K562 (cell line): ENCODE measurements around the gene ANO4. TPM values are rescaled to one million over a fixed set of nuclear protein-coding genes. Genes with fewer than 3 reads are reported as not detected.

Experiments used
- ATAC-seq: fragments of 200-7000 bp; cut with Tn5 transposase; 3 replicates; pipeline ENCODE4 v1.9.1; 2020; ENCODE audit warnings: moderate library complexity
- BruUV-seq: library from RNA; stranded (reverse); fragments of 400-500 nt; replicated peaks from 2 replicates; lab custom pipeline; 2021; lab: Mats Ljungman, UMichigan
- CTCF ChIA-PET: fragments of 300-600 bp; formaldehyde crosslinking; extraction: SDS; loops from one replicate; lab custom pipeline; 2021; ENCODE audit warnings: low intra/inter-chr PET ratio; lab: Yijun Ruan, JAX
- POLR2A ChIA-PET: fragments of 300-600, 350-650 bp; sonication (Branson Sonifier 250); formaldehyde crosslinking; extraction: SDS; loops from one replicate; lab custom pipeline; 2021; ENCODE audit warnings: antibody characterized with exemption, inconsistent platforms; lab: Yijun Ruan, JAX
- DNase-seq, 4 experiments: peaks; one replicate each; pipeline versions ENCODE4 v3.0.0 to v3.0.0-alpha.2; 2011 to 2018; ENCODE audit warnings: low spot score in 3 of 4, mixed read lengths in 3 of 4; ENCODE audit errors: extremely low read depth in 1 of 4
- FAIRE-seq: peaks from 2 replicates; lab custom pipeline; 2011; peaks lifted over from hg19 to GRCh38; lab: Jason Lieb, UNC
- H2AFZ ChIP-seq: 2 replicates; pipeline ENCODE4 v1.6.0; 2011; ENCODE audit warnings: low read depth, low read length, control low read depth, inconsistent platforms
- H3K27ac ChIP-seq: fragments of 200-600 bp; 3 replicates; pipeline ENCODE4 v1.8.0; 2011; ENCODE audit warnings: low read depth, mild to moderate bottlenecking, control low read depth, inconsistent platforms, low read length, moderate library complexity, mixed read lengths; ENCODE audit errors: extremely low read depth
- H3K27me3 ChIP-seq, 2 experiments: fragments of 300-600 bp in 1 of 2; 2 replicates in 1 of 2; 3 replicates in 1 of 2; pipeline versions ENCODE4 v1.6.0 to v1.8.0; 2011; ENCODE audit warnings: inconsistent platforms in 2 of 2, low read length in 2 of 2, mild to moderate bottlenecking in 1 of 2, mixed read lengths in 1 of 2, moderate library complexity in 1 of 2; ENCODE audit not compliant: control insufficient read depth in 2 of 2, insufficient read depth in 2 of 2
- H3K36me3 ChIP-seq: fragments of 300-600 bp; 3 replicates; pipeline ENCODE4 v1.8.0; 2011; ENCODE audit warnings: mild to moderate bottlenecking, low read length, inconsistent platforms; ENCODE audit not compliant: control insufficient read depth, insufficient read depth
- H3K4me1 ChIP-seq, 2 experiments: fragments of 200-600 bp in 1 of 2; replicated peaks in 1 of 2; 2 replicates in 1 of 2; 3 replicates in 1 of 2; pipeline versions ENCODE4 v1.5.1 to v1.8.0; 2011; ENCODE audit warnings: inconsistent platforms in 2 of 2, low read length in 2 of 2, mild to moderate bottlenecking in 1 of 2, mixed read lengths in 1 of 2, moderate library complexity in 1 of 2; ENCODE audit not compliant: control insufficient read depth in 2 of 2, insufficient read depth in 2 of 2
- H3K4me2 ChIP-seq: 2 replicates; pipeline ENCODE4 v1.6.1; 2011; ENCODE audit warnings: low read length, control low read depth, inconsistent platforms, mixed read lengths; ENCODE audit not compliant: insufficient read depth
- H3K4me3 ChIP-seq: fragments of 200-600 bp; sonication (generic), shearing (Covaris generic); 2 replicates; pipeline ENCODE4 v1.5.1; 2016; ENCODE audit warnings: control low read depth, inconsistent platforms
- H3K79me2 ChIP-seq: fragments of 200-600 bp; 3 replicates; pipeline ENCODE4 v1.8.0; 2011; ENCODE audit warnings: low read length, inconsistent platforms; ENCODE audit not compliant: control insufficient read depth, insufficient read depth
- H3K9ac ChIP-seq, 2 experiments: 2 replicates each; pipeline versions ENCODE4 v1.6.0 to v1.6.1; 2011; ENCODE audit warnings: low read depth in 2 of 2, low read length in 2 of 2, control low read depth in 1 of 2, inconsistent platforms in 1 of 2, mild to moderate bottlenecking in 1 of 2, mixed read lengths in 1 of 2; ENCODE audit not compliant: insufficient read depth in 1 of 2
- H3K9me1 ChIP-seq: one replicate; pipeline ENCODE4 v1.6.0; 2011; ENCODE audit warnings: inconsistent platforms, mild to moderate bottlenecking, low read length, moderate library complexity; ENCODE audit not compliant: control insufficient read depth, insufficient read depth
- H3K9me3 ChIP-seq: replicated peaks from 2 replicates; pipeline ENCODE4 v1.5.1; 2011; ENCODE audit warnings: low read depth, low read length, inconsistent platforms; ENCODE audit not compliant: control insufficient read depth, insufficient read depth
- H4K20me1 ChIP-seq: replicated peaks from 2 replicates; pipeline ENCODE4 v1.6.1; 2011; ENCODE audit warnings: low read length, inconsistent platforms, mixed read lengths; ENCODE audit not compliant: control insufficient read depth, insufficient read depth
- ATF7 ChIP-seq: fragments of 450-650 bp; IDR thresholded peaks from 2 replicates; pipeline ENCODE4 v1.7.1; 2014; ENCODE audit warnings: mild to moderate bottlenecking, moderate library complexity
- CREB3 ChIP-seq: fragments of 450-650 bp; conservative IDR thresholded peaks from 2 replicates; pipeline ENCODE4 v1.6.1; 2016; ENCODE audit warnings: missing genetic modification characterization, low read depth, mild to moderate bottlenecking, missing compliant biosample characterization, moderate library complexity
- HDAC1 ChIP-seq, 2 experiments: fragments of 450-650 bp; IDR thresholded peaks; 2 replicates each; pipeline ENCODE4 v1.6.1; 2016 to 2017; ENCODE audit warnings: inconsistent platforms in 1 of 2, mild to moderate bottlenecking in 1 of 2, moderate library complexity in 1 of 2
- HNRNPLL ChIP-seq: fragments of 200-400 bp; formaldehyde crosslinking; IDR thresholded peaks from 2 replicates; pipeline ENCODE4 v1.6.1; 2017; ENCODE audit warnings: low read length, low read depth, mild to moderate bottlenecking; ENCODE audit not compliant: poor library complexity, severe bottlenecking
- MEF2A ChIP-seq: IDR thresholded peaks from 2 replicates; pipeline ENCODE4 v1.6.1; 2011; ENCODE audit warnings: low read depth, mild to moderate bottlenecking, low read length, moderate library complexity; ENCODE audit not compliant: control insufficient read depth
- PPARD ChIP-seq: fragments of 250-450 bp; sonication (Bioruptor Pico); IDR thresholded peaks from 2 replicates; pipeline ENCODE4 v1.8.0; 2022; ENCODE audit warnings: inconsistent platforms, mild to moderate bottlenecking, moderate library complexity
- SNRNP70 ChIP-seq: fragments of 200-400 bp; formaldehyde crosslinking; optimal IDR thresholded peaks from 2 replicates; pipeline ENCODE3; 2017; ENCODE audit warnings: low read depth, low read length
- TBP ChIP-seq: optimal IDR thresholded peaks from 2 replicates; pipeline ENCODE3; 2011; ENCODE audit warnings: low read depth, low read length, improper control_type of control experiment
- TSC22D4 ChIP-seq: fragments of 450-650 bp; IDR thresholded peaks from 2 replicates; pipeline ENCODE4 v1.6.1; 2016; ENCODE audit warnings: missing genetic modification characterization, missing biosample characterization, control low read depth
- ZNF134 ChIP-seq: fragments of 250-450 bp; sonication (Bioruptor Pico); conservative IDR thresholded peaks from 2 replicates; pipeline ENCODE4 v1.4.0; 2020
- ZNF174 ChIP-seq: fragments of 250-450 bp; sonication (Bioruptor Pico); IDR thresholded peaks from 2 replicates; pipeline ENCODE4 v1.4.0; 2020; ENCODE audit warnings: mild to moderate bottlenecking
- ZNF263 ChIP-seq: sonication (generic); formaldehyde crosslinking; IDR thresholded peaks from 2 replicates; pipeline ENCODE4 v1.8.0; 2022; ENCODE audit warnings: mild to moderate bottlenecking, missing genetic modification reagents, borderline replicate concordance
- ZNF316 ChIP-seq: fragments of 450-650 bp; IDR thresholded peaks from 2 replicates; pipeline ENCODE4 v1.6.1; 2016
- ZNF41 ChIP-seq: fragments of 250-450 bp; sonication (Bioruptor Pico); conservative IDR thresholded peaks from 2 replicates; pipeline ENCODE4 v1.4.0; 2020; ENCODE audit warnings: mild to moderate bottlenecking
- WGBS: fragments of 100-300 bp; shearing (Covaris generic); methylation state at CpG from one replicate; pipeline ENCODE4 v1.1.6; 2016; ENCODE audit warnings: low coverage, mixed read lengths; ENCODE audit not compliant: insufficient coverage; ENCODE audit errors: missing lambda C conversion rate; 5-methylcytosine and 5-hydroxymethylcytosine counted together
- in situ Hi-C: fragments of 300-500 bp; cut with MboI; formaldehyde crosslinking; loops from 4 replicates; pipeline ENCODE4 v1.15.0; 2018; ENCODE audit warnings: inconsistent platforms, mixed read lengths
- intact Hi-C: fragments of 100-400 bp; cut with micrococcal nuclease; formaldehyde crosslinking; loops from 2 replicates; pipeline ENCODE4 v1.14.2; 2022
- polyA plus RNA-seq, 8 experiments: library from polyadenylated mRNA; depleted of rRNA in 4 of 8; stranded (reverse) in 5 of 8; unstranded in 3 of 8; fragments of >200 nt; fragmentation: Nextera tagmentation in 2 of 8; fragmentation: Illumina TruSeq in 1 of 8; extraction: Ambion mirVana in 2 of 8; extraction: Trizol in 1 of 8; gene quantifications; 2 replicates each; pipeline versions ENCODE4 v1.2.1 to v1.2.3, GENCODE V29; 2011 to 2014; ENCODE audit warnings: inconsistent platforms in 1 of 8, missing spikeins in 1 of 8
- total RNA-seq, 7 experiments: library from RNA; depleted of rRNA in 6 of 7; stranded (reverse); fragments of >200 nt in 6 of 7; fragmentation: Illumina TruSeq in 2 of 7; extraction: Trizol in 2 of 7; gene quantifications; 2 replicates each; pipeline versions ENCODE4 v1.2.1 to v1.2.3, GENCODE V29; 2011 to 2021; ENCODE audit warnings: low replicate concordance in 1 of 7
- TF ChIP-seq, protein P1 (sequence below): sonication (generic); formaldehyde crosslinking; IDR thresholded peaks from 2 replicates; pipeline ENCODE4 v1.8.1; 2023; ENCODE audit warnings: mild to moderate bottlenecking, missing genetic modification reagents
- TF ChIP-seq, protein P2 (sequence below), 3 experiments: fragments of 200-800 bp in 1 of 3; fragments of 250-450 bp in 1 of 3; fragments of 450-650 bp in 1 of 3; sonication (Bioruptor Pico) in 1 of 3; sonication (Bioruptor generic) in 1 of 3; formaldehyde crosslinking in 1 of 3; IDR thresholded peaks; 2 replicates each; pipeline versions ENCODE4 v1.6.1 to v1.8.0; 2016 to 2022; ENCODE audit warnings: mild to moderate bottlenecking in 2 of 3, missing genetic modification characterization in 2 of 3, missing compliant biosample characterization in 1 of 3, moderate library complexity in 1 of 3

The ANO4 gene
- total and polyA plus RNA-seq, 9 of the 15 experiments (the other 6 are each of a cell fraction or from before 2014, with no cell fraction given) = not detected

GRCh38 chr12:100790552-100790951, 4.0 kb upstream of the ANO4 start (continued):
- TF ChIP-seq TBP (no peak), ZNF316 (peak; percentile 63)

DNA sequence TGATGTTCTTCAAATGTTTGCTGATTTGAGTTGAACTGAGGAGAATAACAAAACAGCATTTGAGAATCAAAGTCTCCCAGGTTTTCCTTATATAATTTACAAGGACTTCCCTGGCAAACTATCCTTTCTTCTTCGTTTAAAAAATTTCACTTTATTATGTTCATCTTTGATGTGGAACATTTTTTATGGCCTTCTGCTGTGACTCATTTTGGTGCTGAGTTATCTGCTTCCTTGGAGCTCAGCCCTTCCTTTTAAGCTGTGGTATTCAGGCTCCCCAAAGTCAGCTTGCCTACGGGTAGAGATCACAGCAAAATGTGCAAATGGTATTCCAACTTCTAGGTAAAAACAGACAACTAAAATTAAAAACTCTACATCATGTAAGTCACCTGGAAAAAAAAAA, 1.4 kb upstream of the ANO4 start:
- ATAC-seq = no peak
- CTCF ChIA-PET = no interaction called here
- H2AFZ ChIP-seq = no peak overlapping the region
- TF ChIP-seq, protein P1, sequence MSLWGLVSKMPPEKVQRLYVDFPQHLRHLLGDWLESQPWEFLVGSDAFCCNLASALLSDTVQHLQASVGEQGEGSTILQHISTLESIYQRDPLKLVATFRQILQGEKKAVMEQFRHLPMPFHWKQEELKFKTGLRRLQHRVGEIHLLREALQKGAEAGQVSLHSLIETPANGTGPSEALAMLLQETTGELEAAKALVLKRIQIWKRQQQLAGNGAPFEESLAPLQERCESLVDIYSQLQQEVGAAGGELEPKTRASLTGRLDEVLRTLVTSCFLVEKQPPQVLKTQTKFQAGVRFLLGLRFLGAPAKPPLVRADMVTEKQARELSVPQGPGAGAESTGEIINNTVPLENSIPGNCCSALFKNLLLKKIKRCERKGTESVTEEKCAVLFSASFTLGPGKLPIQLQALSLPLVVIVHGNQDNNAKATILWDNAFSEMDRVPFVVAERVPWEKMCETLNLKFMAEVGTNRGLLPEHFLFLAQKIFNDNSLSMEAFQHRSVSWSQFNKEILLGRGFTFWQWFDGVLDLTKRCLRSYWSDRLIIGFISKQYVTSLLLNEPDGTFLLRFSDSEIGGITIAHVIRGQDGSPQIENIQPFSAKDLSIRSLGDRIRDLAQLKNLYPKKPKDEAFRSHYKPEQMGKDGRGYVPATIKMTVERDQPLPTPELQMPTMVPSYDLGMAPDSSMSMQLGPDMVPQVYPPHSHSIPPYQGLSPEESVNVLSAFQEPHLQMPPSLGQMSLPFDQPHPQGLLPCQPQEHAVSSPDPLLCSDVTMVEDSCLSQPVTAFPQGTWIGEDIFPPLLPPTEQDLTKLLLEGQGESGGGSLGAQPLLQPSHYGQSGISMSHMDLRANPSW (CRISPR knock-in tag) = no peak
- TF ChIP-seq HDAC1 (IDR thresholded peaks at IDR 0.05) (no peak), MEF2A (no peak), HNRNPLL (no peak), PPARD (no peak), ZNF263 (no peak), ZNF174 (CRISPR knock-in tag) (no peak), ZNF134 (CRISPR knock-in tag) (no peak), CREB3 (no peak), SNRNP70 (no peak), ZNF41 (CRISPR knock-in tag) (no peak), TSC22D4 (tag) (no peak), ATF7 (no peak)
- TF ChIP-seq, protein P2, sequence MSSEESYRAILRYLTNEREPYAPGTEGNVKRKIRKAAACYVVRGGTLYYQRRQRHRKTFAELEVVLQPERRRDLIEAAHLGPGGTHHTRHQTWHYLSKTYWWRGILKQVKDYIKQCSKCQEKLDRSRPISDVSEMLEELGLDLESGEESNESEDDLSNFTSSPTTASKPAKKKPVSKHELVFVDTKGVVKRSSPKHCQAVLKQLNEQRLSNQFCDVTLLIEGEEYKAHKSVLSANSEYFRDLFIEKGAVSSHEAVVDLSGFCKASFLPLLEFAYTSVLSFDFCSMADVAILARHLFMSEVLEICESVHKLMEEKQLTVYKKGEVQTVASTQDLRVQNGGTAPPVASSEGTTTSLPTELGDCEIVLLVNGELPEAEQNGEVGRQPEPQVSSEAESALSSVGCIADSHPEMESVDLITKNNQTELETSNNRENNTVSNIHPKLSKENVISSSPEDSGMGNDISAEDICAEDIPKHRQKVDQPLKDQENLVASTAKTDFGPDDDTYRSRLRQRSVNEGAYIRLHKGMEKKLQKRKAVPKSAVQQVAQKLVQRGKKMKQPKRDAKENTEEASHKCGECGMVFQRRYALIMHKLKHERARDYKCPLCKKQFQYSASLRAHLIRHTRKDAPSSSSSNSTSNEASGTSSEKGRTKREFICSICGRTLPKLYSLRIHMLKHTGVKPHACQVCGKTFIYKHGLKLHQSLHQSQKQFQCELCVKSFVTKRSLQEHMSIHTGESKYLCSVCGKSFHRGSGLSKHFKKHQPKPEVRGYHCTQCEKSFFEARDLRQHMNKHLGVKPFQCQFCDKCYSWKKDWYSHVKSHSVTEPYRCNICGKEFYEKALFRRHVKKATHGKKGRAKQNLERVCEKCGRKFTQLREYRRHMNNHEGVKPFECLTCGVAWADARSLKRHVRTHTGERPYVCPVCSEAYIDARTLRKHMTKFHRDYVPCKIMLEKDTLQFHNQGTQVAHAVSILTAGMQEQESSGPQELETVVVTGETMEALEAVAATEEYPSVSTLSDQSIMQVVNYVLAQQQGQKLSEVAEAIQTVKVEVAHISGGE (CRISPR knock-in tag; IDR thresholded peaks at IDR 0.05) = no peak

More for the DNA sequence above, 1.4 kb upstream of the ANO4 start:
- no TSS peak for BruUV-seq
- Histone ChIP-seq H3K9ac (no peak overlapping the region), H3K79me2 (no peaks in the 10 kb centered on the region), H3K4me1 (no peaks in the 10 kb centered on the region), H3K36me3 (no peaks in the 10 kb centered on the region), H3K9me3 (no peaks in the 10 kb centered on the region), H3K9me1 (no peaks in the 10 kb centered on the region), H3K4me3 (no peak overlapping the region), H3K27ac (no peak overlapping the region), H3K4me2 (no peak overlapping the region), H3K27me3 (no peaks in the 10 kb centered on the region), H4K20me1 (no peaks in the 10 kb centered on the region)
- WGBS = 0% methylated on average over 2 of the region's 2 CpGs
- POLR2A ChIA-PET = no interaction called here
- intact Hi-C loops (no loop called here), in situ Hi-C loops (no loop called here)
- no peak for DNase-seq
- no peak for FAIRE-seq
